ENCODE data around the gene GALNT8. TPM values are rescaled to one million over a fixed set of nuclear protein-coding genes. Genes with fewer than 3 reads are reported as not detected.

GALNT8 gene
- total RNA-seq, 1 donor from 2014 or later, result 1.5 TPM

DNA sequence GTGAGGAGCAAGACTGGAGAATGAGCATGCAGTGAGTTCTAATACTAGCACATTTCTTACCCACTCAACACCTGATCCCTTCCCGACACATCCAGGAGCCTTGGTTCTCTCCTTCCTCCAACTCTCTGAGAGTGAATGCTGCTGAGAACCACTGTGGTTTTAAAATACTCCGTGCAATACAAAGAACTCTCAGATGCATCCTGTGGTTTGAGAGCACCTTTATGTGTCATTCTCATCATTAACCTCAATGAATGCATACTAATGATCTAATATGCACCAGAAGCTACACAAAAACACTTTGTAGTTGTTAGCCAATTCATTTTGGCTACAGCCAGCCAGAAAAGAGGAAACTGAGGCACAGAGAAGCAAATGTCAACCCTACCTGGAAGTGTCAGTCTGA is 87.6 kb downstream of the GALNT8 start:
- no peak overlapping the region for H3K4me3 ChIP-seq
- H3K4me1 ChIP-seq, result peaks cover 16% of the 10 kb centered on the region
- H3K36me3 ChIP-seq, result no peaks in the 10 kb centered on the region
- no peaks in the 10 kb centered on the region for H3K9me3 ChIP-seq (replicated peaks)
- no peak for DNase-seq
- peaks cover 62% of the 10 kb centered on the region for H3K27me3 ChIP-seq (ENCODE audit: low read depth)
- no peak overlapping the region for H3K27ac ChIP-seq (replicated peaks)
- intact Hi-C loops (cut with micrococcal nuclease), result no loop called here
- TF ChIP-seq CTCF (IDR thresholded peaks at IDR 0.05; ENCODE audit: borderline replicate concordance), result no peak

DNA sequence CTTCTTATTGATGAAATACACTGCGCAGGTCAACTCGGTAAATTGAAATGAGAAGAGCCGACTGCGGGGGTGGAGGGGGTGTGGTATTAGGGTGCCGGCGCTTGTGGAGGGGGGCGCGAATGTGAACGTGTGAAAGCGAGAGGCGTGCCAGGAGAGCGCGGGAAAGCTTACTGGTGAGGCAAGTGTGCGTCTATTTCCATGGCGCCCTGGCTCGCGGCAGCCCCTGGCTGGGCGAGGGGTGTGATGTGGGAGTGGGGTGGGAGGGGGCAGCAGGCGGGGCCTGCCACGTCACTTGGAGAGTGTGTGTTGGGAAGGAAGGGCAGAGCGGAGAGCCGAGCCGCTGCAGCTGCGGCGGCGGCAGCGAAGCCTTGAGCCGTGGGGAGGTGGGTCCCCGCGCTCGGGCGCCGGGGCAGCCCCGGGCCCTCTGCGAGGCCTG is 88.8 kb downstream of the GALNT8 start:
- no peaks in the 10 kb centered on the region for H3K36me3 ChIP-seq
- peaks cover 16% of the 10 kb centered on the region for H3K4me1 ChIP-seq
- intact Hi-C loops (cut with micrococcal nuclease), result no loop called here
- no peak for DNase-seq
- peaks cover 71% of the 10 kb centered on the region for H3K27me3 ChIP-seq (ENCODE audit: low read depth)
- no peak for TF ChIP-seq CTCF (IDR thresholded peaks at IDR 0.05; ENCODE audit: borderline replicate concordance)
- no peaks in the 10 kb centered on the region for H3K9me3 ChIP-seq (replicated peaks)
- no peak overlapping the region for H3K27ac ChIP-seq (replicated peaks)
- peak overlapping the region; percentile 68 for H3K4me3 ChIP-seq

DNA sequence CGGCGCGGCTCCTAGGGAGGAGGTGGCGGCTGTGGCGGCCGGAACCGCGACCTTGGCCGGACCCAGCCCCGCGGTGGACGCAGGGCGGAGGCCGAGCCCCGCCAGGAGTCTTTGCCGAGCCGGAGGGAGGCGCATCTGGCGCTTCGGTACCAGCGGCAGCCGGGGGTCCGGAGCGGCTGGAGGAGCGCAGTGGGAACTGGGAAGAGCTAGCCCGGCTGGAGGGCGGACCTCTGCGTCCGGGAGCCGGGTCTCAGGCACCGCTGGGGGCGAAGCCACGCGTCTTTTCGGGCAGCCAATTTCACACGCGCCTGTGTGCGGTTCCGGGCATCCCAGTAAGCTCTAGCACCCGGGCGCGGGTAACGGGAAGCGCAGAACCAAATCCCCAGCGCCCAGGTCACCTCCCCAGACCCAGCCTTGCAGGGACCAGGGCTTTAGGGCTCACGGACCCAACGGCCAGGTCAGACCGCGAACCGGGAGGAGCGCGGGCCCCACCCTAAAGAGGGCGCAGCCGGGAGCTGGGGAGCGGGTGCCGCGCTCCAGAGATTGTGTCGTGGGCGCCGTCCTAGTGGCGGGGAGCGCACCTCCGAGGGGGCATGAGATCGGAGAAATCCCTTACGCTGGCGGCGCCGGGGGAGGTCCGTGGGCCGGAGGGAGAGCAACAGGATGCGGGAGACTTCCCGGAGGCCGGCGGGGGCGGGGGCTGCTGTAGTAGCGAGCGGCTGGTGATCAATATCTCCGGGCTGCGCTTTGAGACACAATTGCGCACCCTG is 89.4 kb downstream of the GALNT8 start:
- intact Hi-C loops (cut with micrococcal nuclease), result no loop called here
- no peaks in the 10 kb centered on the region for H3K36me3 ChIP-seq
- peak overlapping the region; percentile 68 for H3K4me3 ChIP-seq
- no peaks in the 10 kb centered on the region for H3K9me3 ChIP-seq (replicated peaks)
- TF ChIP-seq CTCF (IDR thresholded peaks at IDR 0.05; ENCODE audit: borderline replicate concordance), result no peak
- DNase-seq, result no peak
- H3K4me1 ChIP-seq, result peaks cover 16% of the 10 kb centered on the region
- H3K27me3 ChIP-seq (ENCODE audit: low read depth), result peaks cover 77% of the 10 kb centered on the region
- H3K27ac ChIP-seq (replicated peaks), result no peak overlapping the region

DNA sequence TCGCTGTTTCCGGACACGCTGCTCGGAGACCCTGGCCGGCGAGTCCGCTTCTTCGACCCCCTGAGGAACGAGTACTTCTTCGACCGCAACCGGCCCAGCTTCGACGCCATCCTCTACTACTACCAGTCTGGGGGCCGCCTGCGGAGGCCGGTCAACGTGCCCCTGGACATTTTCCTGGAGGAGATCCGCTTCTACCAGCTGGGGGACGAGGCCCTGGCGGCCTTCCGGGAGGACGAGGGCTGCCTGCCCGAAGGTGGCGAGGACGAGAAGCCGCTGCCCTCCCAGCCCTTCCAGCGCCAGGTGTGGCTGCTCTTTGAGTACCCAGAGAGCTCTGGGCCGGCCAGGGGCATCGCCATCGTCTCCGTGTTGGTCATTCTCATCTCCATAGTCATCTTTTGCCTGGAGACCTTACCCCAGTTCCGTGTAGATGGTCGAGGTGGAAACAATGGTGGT is 90.0 kb downstream of the GALNT8 start:
- Histone ChIP-seq H3K36me3 (no peaks in the 10 kb centered on the region), H3K4me3 (peak overlapping the region; percentile 68), H3K27ac (replicated peaks) (no peak overlapping the region), H3K9me3 (replicated peaks) (no peaks in the 10 kb centered on the region), H3K27me3 (ENCODE audit: low read depth) (peaks cover 78% of the 10 kb centered on the region), H3K4me1 (peaks cover 16% of the 10 kb centered on the region)
- no peak for DNase-seq
- no peak for TF ChIP-seq CTCF (IDR thresholded peaks at IDR 0.05; ENCODE audit: borderline replicate concordance)
- intact Hi-C loops (cut with micrococcal nuclease), result no loop called here

GRCh38 chr12:4812624-4813327 is 92.6 kb downstream of the GALNT8 start:
- intact Hi-C loops (cut with micrococcal nuclease), result no loop called here
- no peak for TF ChIP-seq CTCF (IDR thresholded peaks at IDR 0.05; ENCODE audit: borderline replicate concordance)
- H3K36me3 ChIP-seq, result no peaks in the 10 kb centered on the region
- H3K27ac ChIP-seq (replicated peaks), result no peak overlapping the region
- peaks cover 70% of the 10 kb centered on the region for H3K27me3 ChIP-seq (ENCODE audit: low read depth)
- H3K4me1 ChIP-seq, result peaks cover 24% of the 10 kb centered on the region
- no peak for DNase-seq
- no peak overlapping the region for H3K4me3 ChIP-seq
- H3K9me3 ChIP-seq (replicated peaks), result no peaks in the 10 kb centered on the region

Data from left ventricle myocardium inferior (tissue), 1 donor.